ENCODE measurements around the gene KDM6B. TPM values are rescaled to one million over a fixed set of nuclear protein-coding genes. Genes with fewer than 3 reads are reported as not detected.

KDM6B gene
- total RNA-seq, 4 donors from 2014 or later: 7.5 to 10.8 (median 9.7) TPM

DNA sequence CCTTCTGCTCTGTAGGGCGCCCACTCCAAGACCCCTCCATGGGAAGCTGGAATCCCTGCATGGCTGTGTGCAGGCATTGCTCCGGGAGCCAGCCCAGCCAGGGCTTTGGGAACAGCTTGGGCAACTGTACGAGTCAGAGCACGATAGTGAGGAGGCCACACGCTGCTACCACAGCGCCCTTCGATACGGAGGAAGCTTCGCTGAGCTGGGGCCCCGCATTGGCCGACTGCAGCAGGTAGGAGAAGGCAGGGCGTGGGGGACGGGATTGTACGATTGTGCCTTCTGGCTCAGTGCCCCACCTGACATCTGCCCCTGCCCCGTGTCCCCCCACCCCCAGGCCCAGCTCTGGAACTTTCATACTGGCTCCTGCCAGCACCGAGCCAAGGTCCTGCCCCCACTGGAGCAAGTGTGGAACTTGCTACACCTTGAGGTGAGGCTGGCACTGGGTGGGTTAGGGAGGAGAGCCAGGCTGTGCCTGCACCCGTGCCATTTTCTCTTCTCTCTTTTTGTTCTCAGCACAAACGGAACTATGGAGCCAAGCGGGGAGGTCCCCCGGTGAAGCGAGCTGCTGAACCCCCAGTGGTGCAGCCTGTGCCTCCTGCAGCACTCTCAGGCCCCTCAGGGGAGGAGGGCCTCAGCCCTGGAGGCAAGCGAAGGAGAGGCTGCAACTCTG lies 12.2 kb downstream of the KDM6B start:
- Histone ChIP-seq H3K36me3 (peaks cover 0 to 58% (median 21%) of the 10 kb centered on the region in 3 donors), H3K27ac (no peak overlapping the region), H3K4me1 (peaks cover 0 to 34% (median 10%) of the 10 kb centered on the region in 4 donors), H3K9me3 (no peaks in the 10 kb centered on the region), H3K4me3 (no peak overlapping the region), H3K27me3 (no peaks in the 10 kb centered on the region)
- WGBS, 2 donors: 89 to 90% methylated on average over 8 to 22 of the region's 22 CpGs
- no peak for DNase-seq (ENCODE audit: low spot score in 2 of 2)
- TF ChIP-seq, protein P1, sequence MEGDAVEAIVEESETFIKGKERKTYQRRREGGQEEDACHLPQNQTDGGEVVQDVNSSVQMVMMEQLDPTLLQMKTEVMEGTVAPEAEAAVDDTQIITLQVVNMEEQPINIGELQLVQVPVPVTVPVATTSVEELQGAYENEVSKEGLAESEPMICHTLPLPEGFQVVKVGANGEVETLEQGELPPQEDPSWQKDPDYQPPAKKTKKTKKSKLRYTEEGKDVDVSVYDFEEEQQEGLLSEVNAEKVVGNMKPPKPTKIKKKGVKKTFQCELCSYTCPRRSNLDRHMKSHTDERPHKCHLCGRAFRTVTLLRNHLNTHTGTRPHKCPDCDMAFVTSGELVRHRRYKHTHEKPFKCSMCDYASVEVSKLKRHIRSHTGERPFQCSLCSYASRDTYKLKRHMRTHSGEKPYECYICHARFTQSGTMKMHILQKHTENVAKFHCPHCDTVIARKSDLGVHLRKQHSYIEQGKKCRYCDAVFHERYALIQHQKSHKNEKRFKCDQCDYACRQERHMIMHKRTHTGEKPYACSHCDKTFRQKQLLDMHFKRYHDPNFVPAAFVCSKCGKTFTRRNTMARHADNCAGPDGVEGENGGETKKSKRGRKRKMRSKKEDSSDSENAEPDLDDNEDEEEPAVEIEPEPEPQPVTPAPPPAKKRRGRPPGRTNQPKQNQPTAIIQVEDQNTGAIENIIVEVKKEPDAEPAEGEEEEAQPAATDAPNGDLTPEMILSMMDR (IDR thresholded peaks at IDR 0.05): no peak
- TF ChIP-seq EP300 (IDR thresholded peaks at IDR 0.05): no peak

DNA sequence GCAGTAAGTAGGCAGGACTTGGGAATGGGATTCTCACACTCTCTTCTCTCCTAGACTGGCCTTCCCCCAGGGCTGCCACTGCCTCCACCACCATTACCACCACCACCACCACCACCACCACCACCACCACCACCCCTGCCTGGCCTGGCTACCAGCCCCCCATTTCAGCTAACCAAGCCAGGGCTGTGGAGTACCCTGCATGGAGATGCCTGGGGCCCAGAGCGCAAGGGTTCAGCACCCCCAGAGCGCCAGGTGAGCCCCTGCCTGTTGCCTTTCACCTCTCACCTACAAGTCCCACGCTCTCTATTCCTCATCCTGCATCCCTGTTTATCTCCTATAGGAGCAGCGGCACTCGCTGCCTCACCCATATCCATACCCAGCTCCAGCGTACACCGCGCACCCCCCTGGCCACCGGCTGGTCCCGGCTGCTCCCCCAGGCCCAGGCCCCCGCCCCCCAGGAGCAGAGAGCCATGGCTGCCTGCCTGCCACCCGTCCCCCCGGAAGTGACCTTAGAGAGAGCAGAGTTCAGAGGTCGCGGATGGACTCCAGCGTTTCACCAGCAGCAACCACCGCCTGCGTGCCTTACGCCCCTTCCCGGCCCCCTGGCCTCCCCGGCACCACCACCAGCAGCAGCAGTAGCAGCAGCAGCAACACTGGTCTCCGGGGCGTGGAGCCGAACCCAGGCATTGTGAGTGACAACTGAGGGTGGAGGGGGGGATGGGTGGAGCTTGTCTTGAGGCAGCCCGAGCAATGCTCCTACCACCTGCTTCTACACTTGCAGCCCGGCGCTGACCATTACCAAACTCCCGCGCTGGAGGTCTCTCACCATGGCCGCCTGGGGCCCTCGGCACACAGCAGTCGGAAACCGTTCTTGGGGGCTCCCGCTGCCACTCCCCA lies 13.0 kb downstream of the KDM6B start:
- DNase-seq (ENCODE audit: low spot score in 2 of 2): no peak
- no peaks in the 10 kb centered on the region for H3K9me3 ChIP-seq
- H3K27me3 ChIP-seq: no peaks in the 10 kb centered on the region
- H3K4me3 ChIP-seq: no peak overlapping the region
- H3K4me1 ChIP-seq: peaks cover 0 to 38% (median 9%) of the 10 kb centered on the region in 4 donors
- WGBS, 2 donors: 80 to 88% methylated on average over 22 to 34 of the region's 34 CpGs
- H3K27ac ChIP-seq: no peak overlapping the region
- TF ChIP-seq, protein P1 (IDR thresholded peaks at IDR 0.05): no peak
- TF ChIP-seq EP300 (IDR thresholded peaks at IDR 0.05) (no peak), POLR2A (IDR thresholded peaks at IDR 0.05) (no peak)
- peaks cover 0 to 59% (median 21%) of the 10 kb centered on the region in 3 donors for H3K36me3 ChIP-seq

DNA sequence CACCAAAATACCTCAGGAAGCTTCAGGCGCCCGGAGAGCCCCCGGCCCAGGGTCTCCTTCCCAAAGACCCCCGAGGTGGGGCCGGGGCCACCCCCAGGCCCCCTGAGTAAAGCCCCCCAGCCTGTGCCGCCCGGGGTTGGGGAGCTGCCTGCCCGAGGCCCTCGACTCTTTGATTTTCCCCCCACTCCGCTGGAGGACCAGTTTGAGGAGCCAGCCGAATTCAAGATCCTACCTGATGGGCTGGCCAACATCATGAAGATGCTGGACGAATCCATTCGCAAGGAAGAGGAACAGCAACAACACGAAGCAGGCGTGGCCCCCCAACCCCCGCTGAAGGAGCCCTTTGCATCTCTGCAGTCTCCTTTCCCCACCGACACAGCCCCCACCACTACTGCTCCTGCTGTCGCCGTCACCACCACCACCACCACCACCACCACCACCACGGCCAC lies 14.1 kb downstream of the KDM6B start:
- no peak overlapping the region for H3K27ac ChIP-seq
- no peak for DNase-seq (ENCODE audit: low spot score in 2 of 2)
- TF ChIP-seq, protein P1 (IDR thresholded peaks at IDR 0.05): no peak
- TF ChIP-seq POLR2A (IDR thresholded peaks at IDR 0.05) (no peak), EP300 (IDR thresholded peaks at IDR 0.05) (no peak)
- WGBS, 2 donors: 75 to 87% methylated on average over 15 to 20 of the region's 20 CpGs
- peaks cover 0 to 71% (median 32%) of the 10 kb centered on the region in 3 donors for H3K36me3 ChIP-seq
- no peaks in the 10 kb centered on the region for H3K9me3 ChIP-seq
- no peak overlapping the region for H3K4me3 ChIP-seq
- H3K4me1 ChIP-seq: peaks cover 0 to 37% (median 10%) of the 10 kb centered on the region in 4 donors
- no peaks in the 10 kb centered on the region for H3K27me3 ChIP-seq

DNA sequence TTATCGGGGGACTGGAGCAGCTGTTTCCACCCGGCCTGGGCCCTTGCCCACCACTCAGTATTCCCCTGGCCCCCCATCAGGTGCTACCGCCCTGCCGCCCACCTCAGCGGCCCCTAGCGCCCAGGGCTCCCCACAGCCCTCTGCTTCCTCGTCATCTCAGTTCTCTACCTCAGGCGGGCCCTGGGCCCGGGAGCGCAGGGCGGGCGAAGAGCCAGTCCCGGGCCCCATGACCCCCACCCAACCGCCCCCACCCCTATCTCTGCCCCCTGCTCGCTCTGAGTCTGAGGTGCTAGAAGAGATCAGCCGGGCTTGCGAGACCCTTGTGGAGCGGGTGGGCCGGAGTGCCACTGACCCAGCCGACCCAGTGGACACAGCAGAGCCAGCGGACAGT lies 14.7 kb downstream of the KDM6B start:
- Histone ChIP-seq H3K27ac (no peak overlapping the region), H3K4me3 (no peak overlapping the region), H3K36me3 (peaks cover 0 to 76% (median 34%) of the 10 kb centered on the region in 3 donors), H3K4me1 (peaks cover 0 to 34% (median 10%) of the 10 kb centered on the region in 4 donors), H3K9me3 (no peaks in the 10 kb centered on the region), H3K27me3 (no peaks in the 10 kb centered on the region)
- TF ChIP-seq EP300 (IDR thresholded peaks at IDR 0.05) (no peak), POLR2A (IDR thresholded peaks at IDR 0.05) (no peak)
- TF ChIP-seq, protein P1 (IDR thresholded peaks at IDR 0.05): no peak
- DNase-seq (ENCODE audit: low spot score in 2 of 2): no peak
- WGBS, 2 donors: 90 to 92% methylated on average over 11 to 15 of the region's 21 CpGs
